HCT116 (cell line): Measurements from ENCODE around the gene STAG1. TPM values are rescaled to one million over a fixed set of nuclear protein-coding genes. Genes with fewer than 3 reads are reported as not detected.
"Not testable (repeated sequence)": the region's sequence is repeated elsewhere in the genome, so short reads cannot be mapped to it uniquely, and the experiment has no call there.

Source experiments
- ATAC-seq: fragments of 200-7000 bp; cut with Tn5 transposase; 2 replicates; pipeline ENCODE4 v1.9.1; 2020; ENCODE audit warnings: mild to moderate bottlenecking, moderate library complexity
- BruUV-seq: library from RNA; stranded (reverse); fragments of 400-500 nt; replicated peaks from 2 replicates; lab custom pipeline; 2021; lab: Mats Ljungman, UMichigan
- CTCF ChIA-PET: fragments of 300-600 bp; sonication (Branson Sonifier 250); formaldehyde crosslinking; loops from one replicate; lab custom pipeline; 2021; ENCODE audit warnings: antibody characterized with exemption; lab: Charles Lee
- POLR2A ChIA-PET: fragments of 300-600, 350-600 bp; sonication (Branson Sonifier 250); formaldehyde crosslinking; loops from one replicate; lab custom pipeline; 2021; ENCODE audit warnings: antibody characterized with exemption; lab: Charles Lee
- RAD21 ChIA-PET, 2 experiments: fragments of 300-600 bp; sonication (Branson Sonifier 250); formaldehyde crosslinking; loops; one replicate each; lab custom pipeline; 2023; ENCODE audit warnings: low total read pairs in 2 of 2; ENCODE audit not compliant: uncharacterized antibody in 2 of 2, unreplicated experiment in 2 of 2, low non-redundant PET in 1 of 2; lab: Charles Lee
- DNase-seq: peaks from one replicate; pipeline ENCODE4 v3.0.0-alpha.2; 2010; ENCODE audit warnings: low read depth, low spot score
- H2AFZ ChIP-seq: fragments of 200-600 bp; shearing (Covaris generic), sonication (generic); 2 replicates; pipeline ENCODE4 v1.6.1; 2017; ENCODE audit warnings: low read depth, mixed run types, mixed read lengths, antibody characterized with exemption, low read length; ENCODE audit not compliant: poor library complexity, severe bottlenecking
- H3K27ac ChIP-seq: 2 replicates; pipeline ENCODE4 v1.5.1; 2012; ENCODE audit warnings: low read depth, low read length
- H3K27me3 ChIP-seq: fragments of 200-600 bp; sonication (generic); 2 replicates; pipeline ENCODE4 v1.6.1; 2016; ENCODE audit warnings: mixed run types, low read length, mixed read lengths; ENCODE audit not compliant: insufficient read depth
- H3K36me3 ChIP-seq, 2 experiments: fragments of 200-500 bp in 1 of 2; fragments of 200-600 bp in 1 of 2; sonication (Bioruptor generic) in 1 of 2; sonication (generic) in 1 of 2; 2 replicates each; pipeline versions ENCODE4 v1.5.1 to v1.6.1; 2014 to 2016; ENCODE audit warnings: low read length in 2 of 2, inconsistent platforms in 1 of 2, mixed read lengths in 1 of 2, mixed run types in 1 of 2; ENCODE audit not compliant: insufficient read depth in 2 of 2, control insufficient read depth in 1 of 2
- H3K4me1 ChIP-seq, 2 experiments: fragments of 200-600 bp in 1 of 2; sonication (generic) in 1 of 2; 2 replicates each; pipeline versions ENCODE4 v1.5.1 to v1.6.1; 2012 to 2017; ENCODE audit warnings: low read length in 2 of 2, inconsistent platforms in 1 of 2, mild to moderate bottlenecking in 1 of 2, mixed read lengths in 1 of 2, mixed run types in 1 of 2, moderate library complexity in 1 of 2; ENCODE audit not compliant: insufficient read depth in 2 of 2, control insufficient read depth in 1 of 2
- H3K4me2 ChIP-seq: fragments of 200-600 bp; sonication (generic); 2 replicates; pipeline ENCODE4 v1.6.1; 2017; ENCODE audit warnings: mixed run types, low read length, mixed read lengths
- H3K4me3 ChIP-seq, 2 experiments: fragments of 200-600 bp in 1 of 2; sonication (generic) in 1 of 2; replicated peaks in 1 of 2; 2 replicates each; pipeline ENCODE4 v1.5.1; 2011 to 2016; ENCODE audit warnings: low read length in 2 of 2, control low read depth in 1 of 2, low read depth in 1 of 2, mild to moderate bottlenecking in 1 of 2, mixed read lengths in 1 of 2, mixed run types in 1 of 2
- H3K79me2 ChIP-seq: fragments of 200-600 bp; sonication (generic); 2 replicates; pipeline ENCODE4 v1.6.1; 2017; ENCODE audit warnings: mild to moderate bottlenecking, mixed run types, low read length, moderate library complexity, mixed read lengths; ENCODE audit not compliant: insufficient read depth
- H3K9ac ChIP-seq: fragments of 200-600 bp; sonication (generic); 2 replicates; pipeline ENCODE4 v1.6.1; 2016; ENCODE audit warnings: low read length, mixed read lengths
- H3K9me2 ChIP-seq: fragments of 200-600 bp; sonication (generic), shearing (Covaris generic); 2 replicates; pipeline ENCODE4 v1.6.1; 2017; ENCODE audit warnings: mixed run types, mild to moderate bottlenecking, moderate library complexity; ENCODE audit not compliant: insufficient read depth
- H3K9me3 ChIP-seq, 2 experiments: fragments of 200-500 bp in 1 of 2; fragments of 200-600 bp in 1 of 2; sonication (Bioruptor generic) in 1 of 2; sonication (generic) in 1 of 2; 2 replicates each; pipeline ENCODE4 v1.6.1; 2014 to 2017; ENCODE audit warnings: low read length in 2 of 2, mixed read lengths in 2 of 2, inconsistent platforms in 1 of 2, low read depth in 1 of 2, mild to moderate bottlenecking in 1 of 2, mixed run types in 1 of 2, moderate library complexity in 1 of 2; ENCODE audit not compliant: control insufficient read depth in 1 of 2, insufficient read depth in 1 of 2
- H4K20me1 ChIP-seq: fragments of 200-600 bp; sonication (generic), shearing (Covaris generic); 2 replicates; pipeline ENCODE4 v1.6.1; 2017; ENCODE audit warnings: mixed run types, mild to moderate bottlenecking, moderate library complexity; ENCODE audit not compliant: insufficient read depth
- EGR1 ChIP-seq: IDR thresholded peaks from 2 replicates; pipeline ENCODE4 v1.6.1; 2012; ENCODE audit warnings: low read depth
- ELF1 ChIP-seq: IDR thresholded peaks from 2 replicates; pipeline ENCODE4 v1.6.1; 2012; ENCODE audit warnings: low read depth, borderline replicate concordance
- EZH2 ChIP-seq: fragments of 200-600 bp; sonication (generic); IDR thresholded peaks from 2 replicates; pipeline ENCODE4 v1.6.1; 2017; ENCODE audit warnings: antibody characterized with exemption, mixed run types
- FOSL1 ChIP-seq: IDR thresholded peaks from 2 replicates; pipeline ENCODE4 v1.6.1; 2012; ENCODE audit warnings: low read depth
- POLR2A ChIP-seq: IDR thresholded peaks from 2 replicates; pipeline ENCODE4 v1.7.0; 2011; ENCODE audit warnings: borderline replicate concordance; ENCODE audit not compliant: insufficient read depth, insufficient read length; ENCODE audit errors: extremely low read depth
- POLR2AphosphoS5 ChIP-seq: IDR thresholded peaks from 2 replicates; pipeline ENCODE4 v1.6.1; 2011; ENCODE audit warnings: mild to moderate bottlenecking, low read depth, low read length, moderate library complexity
- RAD21 ChIP-seq: IDR thresholded peaks from 2 replicates; pipeline ENCODE4 v1.6.1; 2012; ENCODE audit warnings: low read depth, mild to moderate bottlenecking
- SIN3A ChIP-seq: IDR thresholded peaks from 2 replicates; pipeline ENCODE4 v1.6.1; 2012; ENCODE audit warnings: low read depth
- YY1 ChIP-seq: IDR thresholded peaks from 2 replicates; pipeline ENCODE4 v1.6.1; 2011; ENCODE audit warnings: low read length, low read depth, moderate library complexity, mild to moderate bottlenecking; ENCODE audit not compliant: insufficient replicate concordance; ENCODE audit errors: extremely low read depth
- ZNF274 ChIP-seq: fragments of 200-500 bp; sonication (Bioruptor generic); IDR thresholded peaks from 2 replicates; pipeline ENCODE4 v1.6.1; 2014; ENCODE audit warnings: mild to moderate bottlenecking, low read depth, low read length, inconsistent platforms
- intact Hi-C: fragments of 100-400 bp; cut with micrococcal nuclease; formaldehyde crosslinking; loops from 2 replicates; pipeline ENCODE4 v1.10.0; 2022
- total RNA-seq: library from RNA; stranded (reverse); gene quantifications from one replicate; pipeline ENCODE4 v1.2.1, GENCODE V29; 2021; ENCODE audit not compliant: unreplicated experiment

STAG1 gene
- total RNA-seq, 1 experiment from 2014 or later: 29.4 TPM

GRCh38 chr3:136645915-136646314 is 106.3 kb downstream of the STAG1 start:
- Histone ChIP-seq H3K4me2 (no peak overlapping the region), H3K27me3 (no peaks in the 10 kb centered on the region), H3K27ac (no peak overlapping the region), H3K36me3 (no peaks in the 10 kb centered on the region), H2AFZ (no peak overlapping the region), H3K79me2 (peaks cover 84% of the 10 kb centered on the region), H3K9me2 (no peaks in the 10 kb centered on the region), H3K4me1 (peaks cover 5 to 11% of the 10 kb centered on the region in 2 experiments), H4K20me1 (no peaks in the 10 kb centered on the region), H3K9ac (no peak overlapping the region), H3K9me3 (no peaks in the 10 kb centered on the region), H3K4me3 (no peak overlapping the region)
- ChIA-PET RAD21 (no interaction called here), POLR2A (no interaction called here), CTCF (no interaction called here)
- intact Hi-C loops: no loop called here
- no TSS peak for BruUV-seq
- no peak for ATAC-seq
- TF ChIP-seq FOSL1 (no peak), RAD21 (no peak)
- DNase-seq: no peak

GRCh38 chr3:136644212-136644611 is 108.0 kb downstream of the STAG1 start:
- CTCF ChIA-PET: no interaction called here
- no peaks in the 10 kb centered on the region for H4K20me1 ChIP-seq
- no peak for TF ChIP-seq RAD21
- TF ChIP-seq YY1: no peak
- no peak for TF ChIP-seq SIN3A
- TF ChIP-seq ZNF274: no peak
- TF ChIP-seq POLR2A: no peak
- no peak for TF ChIP-seq EZH2
- TF ChIP-seq POLR2AphosphoS5: no peak
- no peak for TF ChIP-seq EGR1
- no peak for TF ChIP-seq ELF1

GRCh38 chr3:136643380-136643779 is 108.8 kb downstream of the STAG1 start:
- POLR2A ChIA-PET, BruUV-seq, H2AFZ ChIP-seq, H3K27ac ChIP-seq, H3K36me3 ChIP-seq, CTCF ChIA-PET, H4K20me1 ChIP-seq, H3K27me3 ChIP-seq, H3K4me2 ChIP-seq, RAD21 ChIA-PET, H3K4me3 ChIP-seq, H3K9ac ChIP-seq, H3K4me1 ChIP-seq, H3K9me3 ChIP-seq, H3K9me2 ChIP-seq, ATAC-seq, DNase-seq, intact Hi-C loops: not testable (repeated sequence)
- H3K79me2 ChIP-seq: peaks cover 80% of the 10 kb centered on the region

More at GRCh38 chr3:136644212-136644611, 108.0 kb downstream of the STAG1 start:
- no peak overlapping the region for H3K4me3 ChIP-seq
- no peaks in the 10 kb centered on the region for H3K9me3 ChIP-seq
- intact Hi-C loops: no loop called here
- POLR2A ChIA-PET: no interaction called here
- H3K27ac ChIP-seq: no peak overlapping the region
- H3K79me2 ChIP-seq: peaks cover 79% of the 10 kb centered on the region
- H2AFZ ChIP-seq: no peak overlapping the region
- H3K4me1 ChIP-seq: peaks cover 5 to 11% of the 10 kb centered on the region in 2 experiments
- no TSS peak for BruUV-seq
- H3K36me3 ChIP-seq: no peaks in the 10 kb centered on the region
- DNase-seq (no peak), ATAC-seq (no peak)
- H3K27me3 ChIP-seq: no peaks in the 10 kb centered on the region
- no peaks in the 10 kb centered on the region for H3K9me2 ChIP-seq
- RAD21 ChIA-PET: no interaction called here
- H3K9ac ChIP-seq: no peak overlapping the region
- H3K4me2 ChIP-seq: no peak overlapping the region
